HG03066 (cell line): ENCODE results near the gene ATP1B4.

Experiments
- ATAC-seq: cut with Tn5 transposase; IDR thresholded peaks from one replicate; pipeline ENCODE4 v1.9.1; 2021; ENCODE audit warnings: low read depth; ENCODE audit not compliant: unreplicated experiment

Gene ATP1B4

GRCh38 chrX:120372667-120373370 lies 10.9 kb downstream of the ATP1B4 start:
- no peak for ATAC-seq

DNA sequence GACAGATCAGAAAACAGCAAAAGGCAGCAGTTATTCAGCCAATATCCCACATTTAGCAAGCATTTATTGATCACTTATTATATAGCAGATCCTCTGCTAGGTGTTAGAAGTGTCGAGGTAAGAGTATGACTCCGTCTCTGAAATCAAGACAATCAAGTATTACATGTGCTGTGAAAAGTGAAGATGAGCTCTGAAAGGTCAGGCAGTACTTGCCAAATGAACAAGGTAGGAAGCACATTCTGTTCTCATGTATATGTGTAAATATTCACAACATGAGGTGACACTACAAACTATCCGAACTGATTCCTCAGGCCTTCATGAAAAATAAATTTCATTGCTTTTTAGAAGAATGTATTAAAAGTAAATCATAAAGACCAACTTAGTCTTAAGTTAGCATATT lies 15.3 kb downstream of the ATP1B4 start:
- no peak for ATAC-seq

GRCh38 chrX:120377715-120378114 lies 15.8 kb downstream of the ATP1B4 start:
- ATAC-seq = no peak

DNA sequence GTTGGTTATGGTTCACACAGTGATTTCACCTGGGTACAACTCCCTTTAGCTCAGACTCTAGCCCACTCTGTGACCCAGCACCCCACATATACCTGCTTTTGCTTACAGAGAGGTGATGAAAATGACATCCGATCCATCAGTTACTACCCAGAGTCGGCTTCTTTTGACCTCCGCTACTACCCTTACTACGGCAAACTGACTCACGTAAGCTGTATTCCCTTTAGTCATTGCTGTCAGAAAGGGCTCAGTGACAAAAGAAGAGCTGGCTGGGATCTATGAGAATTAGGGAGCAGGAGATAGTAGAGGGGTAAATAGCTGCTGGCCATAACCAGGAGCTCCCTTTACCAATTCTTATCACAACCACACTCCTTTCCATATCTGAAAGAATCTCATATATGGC lies 16.7 kb downstream of the ATP1B4 start:
- no peak for ATAC-seq

- ATAC-seq = no peak
Observed at GRCh38 chrX:120379937-120380681, 18.2 kb downstream of the ATP1B4 start.

- ATAC-seq = no peak
Observed at GRCh38 chrX:120380699-120381098, 18.8 kb downstream of the ATP1B4 start.

DNA sequence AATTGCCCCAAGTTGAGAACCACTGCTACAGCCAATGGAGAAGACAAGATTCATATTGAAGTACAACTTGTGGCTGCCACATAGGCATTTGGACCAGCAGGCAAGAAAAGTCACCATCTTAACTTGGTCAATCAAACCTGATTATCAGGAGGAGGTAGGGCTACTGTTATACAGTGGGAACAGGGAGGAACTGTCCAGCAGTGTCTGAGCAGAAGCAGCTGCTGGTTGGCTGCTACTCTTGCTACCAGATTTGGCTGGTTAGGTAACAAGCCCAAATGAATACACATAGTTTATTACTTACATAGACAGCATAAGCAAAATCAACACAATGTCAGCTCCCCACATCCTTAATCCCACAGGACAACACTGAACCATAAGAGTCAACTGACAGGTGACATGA lies 39.4 kb downstream of the ATP1B4 start:
- no peak for ATAC-seq

DNA sequence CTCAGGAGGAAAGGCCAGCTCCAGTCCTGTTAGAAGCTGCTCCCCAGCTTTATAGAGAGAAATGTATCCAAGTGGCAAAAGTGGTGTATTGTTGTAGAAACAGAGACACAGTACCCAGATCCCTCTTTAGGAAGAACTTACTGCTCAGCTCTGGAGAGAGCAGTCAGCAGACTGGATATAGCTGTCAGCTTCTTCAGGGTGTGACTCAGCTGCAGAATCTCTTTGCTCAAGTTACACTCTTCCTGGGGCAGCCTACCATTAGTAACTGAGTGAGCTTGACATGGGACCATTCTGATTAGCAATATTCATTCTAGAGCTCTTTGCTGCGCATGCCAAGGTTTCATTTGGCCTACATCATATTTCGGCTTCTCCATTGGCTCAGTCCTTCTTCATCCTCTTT lies 40.5 kb downstream of the ATP1B4 start:
- no peak for ATAC-seq

DNA sequence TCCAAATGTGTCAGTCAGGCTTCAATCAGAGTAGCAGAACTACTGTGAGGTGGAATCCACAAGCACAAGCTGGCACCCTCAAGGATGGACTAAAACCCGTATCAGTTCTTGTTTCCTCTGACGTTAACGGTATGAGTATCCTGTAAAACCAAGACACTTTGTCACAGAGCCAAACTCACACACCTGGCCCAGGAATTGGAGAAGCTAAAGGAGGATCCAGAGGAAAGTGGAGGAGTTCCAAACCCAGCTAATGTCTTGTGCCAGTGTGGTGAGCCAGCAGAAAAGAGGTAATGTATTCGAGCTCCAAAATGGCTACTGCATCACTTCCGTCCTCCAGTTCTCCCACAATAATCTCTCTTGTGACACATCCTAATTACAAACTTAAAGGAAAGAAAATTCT lies 44.7 kb downstream of the ATP1B4 start:
- no peak for ATAC-seq

DNA sequence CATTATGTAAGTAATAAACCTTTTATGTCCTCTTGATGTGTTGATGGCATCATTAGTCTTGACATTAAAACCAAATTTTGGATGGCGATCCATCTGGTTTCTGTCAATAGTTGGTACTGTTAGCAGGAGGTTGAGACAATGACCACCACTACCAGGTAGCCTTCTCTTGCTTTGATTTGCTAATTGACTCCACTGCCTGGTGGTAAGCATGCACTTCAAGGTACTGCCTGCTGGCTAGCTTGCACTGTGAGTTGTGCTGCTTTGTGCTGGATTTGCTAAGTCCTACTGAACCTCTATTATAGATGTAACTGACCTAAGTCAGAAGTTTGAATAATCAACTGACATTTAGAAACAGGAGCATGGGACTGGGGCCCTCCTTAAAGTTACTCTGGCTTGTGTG lies 46.3 kb downstream of the ATP1B4 start:
- no peak for ATAC-seq

- ATAC-seq = peak; percentile 63
Observed at GRCh38 chrX:120419463-120419862, 57.6 kb downstream of the ATP1B4 start.

DNA sequence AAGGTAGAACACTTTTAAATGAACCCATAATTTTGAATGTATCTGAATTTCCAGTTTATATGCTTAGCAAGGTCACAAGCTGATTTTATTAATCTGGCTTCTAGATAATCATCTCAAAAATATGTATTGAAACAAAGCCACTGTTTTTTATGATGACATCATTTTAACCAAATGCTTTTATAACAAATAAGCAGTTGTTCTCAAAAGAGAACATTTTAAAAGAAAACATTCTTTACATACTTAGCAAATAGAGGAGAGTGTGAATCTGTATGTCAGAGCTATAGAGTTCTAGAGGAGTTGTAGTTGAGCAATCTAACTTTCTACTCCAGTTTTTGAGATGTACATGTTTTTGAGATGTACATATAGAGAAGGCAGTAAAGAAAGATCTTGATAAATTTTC lies 64.7 kb downstream of the ATP1B4 start:
- no peak for ATAC-seq

DNA sequence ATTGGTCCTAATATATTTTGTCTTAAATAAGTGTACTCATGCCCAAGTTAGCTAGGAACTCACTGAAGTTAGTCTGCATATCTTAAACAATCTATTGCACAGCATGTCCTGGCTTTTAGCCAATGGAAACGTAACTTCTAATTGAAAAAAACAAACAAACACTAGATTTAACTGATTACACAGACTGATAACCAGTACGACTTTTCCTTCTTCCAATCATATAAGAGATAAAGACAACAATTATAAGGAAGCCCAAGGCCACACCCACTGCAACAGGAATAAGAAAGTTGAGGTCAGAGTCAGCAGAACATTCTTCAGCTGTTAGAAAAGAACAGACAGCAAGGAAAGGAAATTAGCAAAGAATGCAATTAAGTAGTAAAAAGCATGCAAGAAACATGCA lies 66.4 kb downstream of the ATP1B4 start:
- no peak for ATAC-seq

DNA sequence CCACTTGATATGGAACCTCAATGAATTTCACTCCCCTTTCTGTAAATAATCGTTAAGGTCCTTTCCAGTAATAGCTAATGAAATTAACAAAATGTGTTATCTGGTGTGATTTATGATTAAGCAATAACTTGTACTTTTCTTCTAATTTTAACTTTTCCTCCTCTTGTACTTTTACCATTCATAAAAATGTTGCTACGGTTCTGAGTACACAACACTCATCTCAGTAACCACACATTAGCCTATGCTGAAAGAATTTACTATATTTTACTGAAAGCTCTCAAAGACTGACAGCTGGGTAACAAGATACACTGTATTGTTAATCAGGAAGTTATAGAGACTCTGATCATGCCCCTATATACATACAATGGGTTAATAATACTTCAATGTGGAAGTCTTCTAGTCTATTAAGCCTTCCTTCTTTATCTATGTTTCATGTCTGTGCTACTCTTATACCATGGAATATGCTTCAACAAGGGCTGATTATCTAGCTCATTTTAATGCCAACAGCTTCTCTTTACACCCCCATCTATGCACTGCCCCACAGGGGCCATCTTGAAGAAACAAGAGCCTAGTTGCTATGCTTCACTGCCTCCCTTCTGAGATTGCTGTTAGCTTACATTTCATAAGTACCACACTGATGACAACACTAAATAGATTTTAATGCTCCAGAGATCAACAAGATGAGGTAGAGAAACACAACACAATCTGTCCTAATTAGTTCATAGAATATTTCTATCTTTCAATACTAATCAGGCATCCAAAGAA lies 68.1 kb downstream of the ATP1B4 start:
- no peak for ATAC-seq
